Right cardiac atrium (tissue), 5 donors: ENCODE measurements around the gene TAS2R60. TPM values are rescaled to one million over a fixed set of nuclear protein-coding genes. Genes with fewer than 3 reads are reported as not detected.

Experiments used
- ATAC-seq, 2 donors: fragments of 200-7000 bp; cut with Tn5 transposase; one replicate each; pipeline versions ENCODE4 v1.8.0 to v1.9.1; 2020; ENCODE audit warnings: moderate library complexity in 2 of 2, mild to moderate bottlenecking in 1 of 2
- DNase-seq, 3 donors: peaks; one replicate each; pipeline ENCODE4 v3.0.0-alpha.2; 2020
- H3K27ac ChIP-seq: one replicate; pipeline ENCODE4 v1.5.1; 2013; ENCODE audit warnings: mild to moderate bottlenecking, low read length, control low read depth, moderate library complexity
- H3K27me3 ChIP-seq: one replicate; pipeline ENCODE4 v1.6.1; 2013; ENCODE audit not compliant: control insufficient read depth, insufficient read depth
- H3K4me1 ChIP-seq: one replicate; pipeline ENCODE4 v1.6.1; 2013; ENCODE audit warnings: low read length; ENCODE audit not compliant: control insufficient read depth, insufficient read depth
- H3K4me3 ChIP-seq: one replicate; pipeline ENCODE4 v1.5.1; 2013; ENCODE audit warnings: low read length, control low read depth
- H3K9me3 ChIP-seq: one replicate; pipeline ENCODE4 v1.6.1; 2013; ENCODE audit warnings: low read length; ENCODE audit not compliant: control insufficient read depth
- WGBS: extraction: QIAGEN DNeasy Blood & Tissue Kit; methylation state at CpG from one replicate; pipeline ENCODE4 v1.1.7; 2013; 5-methylcytosine and 5-hydroxymethylcytosine counted together
- intact Hi-C, 4 donors: fragments of 100-400 bp; cut with DNase I; formaldehyde crosslinking; loops; one replicate each; pipeline versions ENCODE4 v1.11.0 to v1.14.0; 2022 to 2023
- long read RNA-seq, 4 donors: library from polyadenylated mRNA; unstranded; transcript quantifications; one replicate each; pipeline ENCODE4 v2.0.0, GENCODE V29; 2020 to 2021
- polyA plus RNA-seq: library from polyadenylated mRNA; stranded (reverse); fragments of 200-250 nt; gene quantifications from one replicate; pipeline ENCODE4 v1.2.3, GENCODE V29; 2013
- total RNA-seq, 4 donors: library from RNA; stranded (reverse); fragmentation: NEBNext Ultra II Directional; extraction: Animal tissue kit (Norgen Biotek cat#: 25700); gene quantifications; one replicate each; pipeline ENCODE4 v1.2.1, GENCODE V29; 2021
- donor health status: healthy with polysubstance abuse.
- donor health status: DM: no; HTN: yes; CAD: no.
- donor health status: DM: no; HTN: no; CAD: no.
- donor health status: DM: no; HTN: yes; CAD: no; lungs with severe emphysema.
- donor health status: DM: yes; HTN: yes; CAD: no.

Gene TAS2R60
- total RNA-seq (not detected), polyA plus RNA-seq (not detected)
- long read RNA-seq, donor 1, result 0 reads
- long read RNA-seq, donor 2, result 0 reads
- long read RNA-seq, donor 3, result 0 reads
- long read RNA-seq, donor 4, result 0 reads

- intact Hi-C loops, result no loop called here
- 73% methylated on average over 4 of the region's 4 CpGs for whole genome bisulfite sequencing
- H3K27me3 ChIP-seq, result no peaks in the 10 kb centered on the region
Measured at GRCh38 chr7:143443153-143443552, at the start of gene TAS2R60. Gene TAS2R60, plus strand, starts transcription at chr7:143443453. Its CDS starts 0 bp downstream, at chr7:143443453.

GRCh38 chr7:143394068-143394467, 49.2 kb upstream of the TAS2R60 start:
- DNase-seq (no peak), ATAC-seq (no peak)
- peaks cover 25% of the 10 kb centered on the region for H3K4me1 ChIP-seq

More at GRCh38 chr7:143443153-143443552, at the start of gene TAS2R60:
- Histone ChIP-seq H3K4me3 (no peak within 1 kb of the TSS), H3K4me1 (no peaks in the 10 kb centered on the region), H3K27ac (no peak within 1 kb of the TSS), H3K9me3 (no peaks in the 10 kb centered on the region)
- ATAC-seq, result no peak
- no peak for DNase-seq

DNA sequence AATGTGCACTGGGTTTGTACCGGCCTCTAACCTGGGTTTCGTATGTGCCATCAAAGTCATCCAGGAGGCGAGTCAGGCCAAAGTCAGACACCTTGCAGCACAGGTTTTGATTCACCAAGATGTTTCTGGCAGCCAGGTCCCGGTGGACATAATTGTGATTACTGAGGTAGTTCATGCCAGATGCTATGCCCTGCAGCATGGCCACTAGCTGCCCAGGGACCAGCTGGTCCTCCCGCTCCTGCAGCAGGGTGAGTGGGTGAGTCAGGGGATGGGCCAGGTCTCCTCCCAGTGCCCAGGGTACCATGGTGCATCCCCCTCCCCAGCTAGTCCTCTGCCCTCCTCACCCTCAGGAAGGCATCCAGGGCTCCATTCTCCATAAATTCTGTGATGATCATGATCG, 48.5 kb upstream of the TAS2R60 start:
- DNase-seq (no peak), ATAC-seq (no peak)
- WGBS, result 82% methylated on average over 6 of the region's 6 CpGs
- Histone ChIP-seq H3K27me3 (no peaks in the 10 kb centered on the region), H3K9me3 (no peaks in the 10 kb centered on the region), H3K27ac (no peak overlapping the region), H3K4me3 (no peak overlapping the region), H3K4me1 (peaks cover 25% of the 10 kb centered on the region)
- intact Hi-C loops, result no loop called here

More at GRCh38 chr7:143394068-143394467, 49.2 kb upstream of the TAS2R60 start:
- intact Hi-C loops, result no loop called here
- H3K27ac ChIP-seq, result no peak overlapping the region
- 97% methylated on average over 6 of the region's 6 CpGs for WGBS
- H3K27me3 ChIP-seq, result no peaks in the 10 kb centered on the region
- H3K4me3 ChIP-seq, result no peak overlapping the region
- H3K9me3 ChIP-seq, result no peaks in the 10 kb centered on the region

- 46% methylated on average over 21 of the region's 21 CpGs for WGBS
- Histone ChIP-seq H3K4me1 (peaks cover 25% of the 10 kb centered on the region), H3K4me3 (no peak overlapping the region), H3K9me3 (no peaks in the 10 kb centered on the region), H3K27ac (no peak overlapping the region), H3K27me3 (no peaks in the 10 kb centered on the region)
- ATAC-seq (peak; percentile 3 to 53), DNase-seq (peak in 2 of 3 donors; percentile 41 to 67)
- intact Hi-C loops, result no loop called here
Measured at GRCh38 chr7:143395187-143396149, 47.8 kb upstream of the TAS2R60 start.

- 84% methylated on average over 7 of the region's 7 CpGs for WGBS
- H3K27me3 ChIP-seq, result no peaks in the 10 kb centered on the region
- H3K27ac ChIP-seq, result no peak overlapping the region
- H3K9me3 ChIP-seq, result no peaks in the 10 kb centered on the region
- ATAC-seq (no peak), DNase-seq (no peak)
- H3K4me3 ChIP-seq, result no peak overlapping the region
- intact Hi-C loops, result no loop called here
- peaks cover 25% of the 10 kb centered on the region for H3K4me1 ChIP-seq
Measured at GRCh38 chr7:143396182-143396581, 47.1 kb upstream of the TAS2R60 start.

DNA sequence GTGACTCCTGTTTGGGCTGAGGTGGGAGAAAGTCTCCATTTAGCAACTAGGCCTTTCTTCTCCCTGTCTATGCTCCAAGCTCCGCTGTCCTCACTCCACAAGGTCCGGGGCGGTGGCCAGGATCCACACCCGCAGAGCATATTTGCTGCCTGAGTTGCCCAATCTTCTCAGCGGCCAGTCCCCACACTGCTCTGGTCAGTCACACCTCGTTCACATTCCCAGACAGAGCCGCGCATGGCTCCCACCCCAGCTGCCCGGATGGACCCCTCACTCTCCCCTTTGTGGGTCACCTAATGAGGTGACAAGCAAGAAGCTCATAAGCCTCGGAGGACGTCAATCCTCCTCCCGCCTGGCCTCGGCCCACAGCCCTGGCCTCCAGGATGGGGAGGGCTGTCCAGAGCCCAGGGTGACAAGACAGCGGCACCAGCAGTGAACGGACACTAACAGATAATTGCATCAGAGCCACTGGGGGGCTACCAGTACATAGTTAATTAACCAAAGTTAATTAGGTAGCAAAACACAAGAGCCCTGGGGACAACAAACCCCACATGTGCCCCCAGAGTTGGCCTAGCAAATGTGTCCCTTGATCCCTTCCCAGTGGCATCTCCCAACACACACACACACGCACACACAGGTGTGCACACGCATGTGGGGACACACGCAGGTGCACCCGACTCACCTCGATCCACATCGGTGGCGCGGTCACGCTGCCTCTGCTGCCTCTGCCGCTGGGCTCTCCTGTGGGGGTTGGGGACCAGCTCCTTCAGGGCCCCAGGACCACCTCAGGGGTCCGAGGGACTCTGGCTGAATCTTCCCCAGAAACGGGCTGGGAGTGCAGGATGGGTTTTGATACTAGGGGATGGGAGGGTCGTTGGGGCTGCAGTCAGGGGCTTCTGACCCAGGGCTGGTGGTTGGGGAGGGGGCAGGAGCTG, 46.4 kb upstream of the TAS2R60 start:
- H3K27me3 ChIP-seq, result no peaks in the 10 kb centered on the region
- no peak overlapping the region for H3K27ac ChIP-seq
- no peaks in the 10 kb centered on the region for H3K9me3 ChIP-seq
- peaks cover 20% of the 10 kb centered on the region for H3K4me1 ChIP-seq
- ATAC-seq (no peak), DNase-seq (peak in 2 of 3 donors; percentile 51 to 82)
- WGBS, result 88% methylated on average over 28 of the region's 28 CpGs
- intact Hi-C loops, result no loop called here
- H3K4me3 ChIP-seq, result no peak overlapping the region

GRCh38 chr7:143397710-143398530, 45.3 kb upstream of the TAS2R60 start:
- Histone ChIP-seq H3K27me3 (no peaks in the 10 kb centered on the region), H3K4me1 (peaks cover 17% of the 10 kb centered on the region), H3K4me3 (no peak overlapping the region), H3K27ac (no peak overlapping the region), H3K9me3 (no peaks in the 10 kb centered on the region)
- DNase-seq (no peak), ATAC-seq (no peak)
- intact Hi-C loops, result no loop called here
- 91% methylated on average over 16 of the region's 16 CpGs for WGBS

GRCh38 chr7:143398616-143399015, 44.6 kb upstream of the TAS2R60 start:
- no peak overlapping the region for H3K27ac ChIP-seq
- ATAC-seq (no peak), DNase-seq (peak in 1 of 3 donors; percentile 48)
- no peaks in the 10 kb centered on the region for H3K27me3 ChIP-seq
- no peaks in the 10 kb centered on the region for H3K9me3 ChIP-seq
- peaks cover 12% of the 10 kb centered on the region for H3K4me1 ChIP-seq
- no peak overlapping the region for H3K4me3 ChIP-seq
- WGBS, result 95% methylated on average over 14 of the region's 14 CpGs
- intact Hi-C loops, result no loop called here

- Histone ChIP-seq H3K4me1 (peaks cover 11% of the 10 kb centered on the region), H3K4me3 (no peak overlapping the region), H3K27ac (no peak overlapping the region), H3K9me3 (no peaks in the 10 kb centered on the region), H3K27me3 (no peaks in the 10 kb centered on the region)
- ATAC-seq (no peak), DNase-seq (peak in 1 of 3 donors; percentile 53)
- 90% methylated on average over 8 of the region's 8 CpGs for WGBS
- intact Hi-C loops, result no loop called here
Measured at GRCh38 chr7:143399151-143399550, 44.1 kb upstream of the TAS2R60 start.

GRCh38 chr7:143399642-143400041, 43.6 kb upstream of the TAS2R60 start:
- H3K27ac ChIP-seq, result no peak overlapping the region
- intact Hi-C loops, result loop anchor here in 1 of 4 donors (10.0 kb wide), 1 partner anchor 155 kb away; no protein-coding TSS in a partner anchor
- no peak overlapping the region for H3K4me3 ChIP-seq
- ATAC-seq (no peak), DNase-seq (no peak)
- H3K27me3 ChIP-seq, result no peaks in the 10 kb centered on the region
- peaks cover 11% of the 10 kb centered on the region for H3K4me1 ChIP-seq
- H3K9me3 ChIP-seq, result no peaks in the 10 kb centered on the region
- WGBS, result 93% methylated on average over 20 of the region's 20 CpGs
